OCI-LY7 (cell line): ENCODE measurements around the gene ZFHX3. TPM values are rescaled to one million over a fixed set of nuclear protein-coding genes. Genes with fewer than 3 reads are reported as not detected.

Experiments used
- BruUV-seq: library from RNA; stranded (reverse); fragments of 400-500 nt; replicated peaks from 2 replicates; lab custom pipeline; 2021; lab: Mats Ljungman, UMichigan
- CTCF ChIA-PET: fragments of 300-600 bp; sonication (Branson Sonifier 250); formaldehyde crosslinking; loops from one replicate; lab custom pipeline; 2022; ENCODE audit warnings: antibody characterized with exemption; ENCODE audit not compliant: unreplicated experiment; lab: Charles Lee
- POLR2A ChIA-PET: fragments of 300-600 bp; sonication (Branson Sonifier 250); formaldehyde crosslinking; loops from one replicate; lab custom pipeline; 2022; ENCODE audit warnings: antibody characterized with exemption; lab: Charles Lee
- DNase-seq: peaks from one replicate; pipeline ENCODE4 v3.0.0-alpha.2; 2015; ENCODE audit warnings: low spot score
- H2AFZ ChIP-seq: fragments of 200-600 bp; sonication (generic), shearing (Covaris generic); 2 replicates; pipeline ENCODE4 v1.6.1; 2014; ENCODE audit warnings: mild to moderate bottlenecking, antibody characterized with exemption, low read length, moderate library complexity
- H3K27ac ChIP-seq: fragments of 200-600 bp; sonication (generic); 2 replicates; pipeline ENCODE4 v1.5.1; 2014; ENCODE audit warnings: mixed run types, low read depth, mild to moderate bottlenecking, moderate library complexity, low read length, inconsistent platforms; ENCODE audit not compliant: poor library complexity, severe bottlenecking
- H3K36me3 ChIP-seq: fragments of 200-600 bp; sonication (generic); 2 replicates; pipeline ENCODE4 v1.6.1; 2014; ENCODE audit warnings: mild to moderate bottlenecking, antibody characterized with exemption, low read length, moderate library complexity, mixed read lengths; ENCODE audit not compliant: insufficient read depth
- H3K4me1 ChIP-seq: fragments of 200-600 bp; sonication (generic); 2 replicates; pipeline ENCODE4 v1.5.1; 2014; ENCODE audit warnings: mild to moderate bottlenecking, low read length; ENCODE audit not compliant: insufficient read depth, poor library complexity, severe bottlenecking
- H3K4me2 ChIP-seq: fragments of 200-600 bp; sonication (generic); 2 replicates; pipeline ENCODE4 v1.6.1; 2014; ENCODE audit warnings: mild to moderate bottlenecking, low read length
- H3K4me3 ChIP-seq: fragments of 200-600 bp; sonication (generic); 2 replicates; pipeline ENCODE4 v1.5.1; 2014; ENCODE audit warnings: mild to moderate bottlenecking, low read depth, low read length; ENCODE audit not compliant: poor library complexity, severe bottlenecking
- H3K79me2 ChIP-seq: fragments of 200-600 bp; sonication (generic); 2 replicates; pipeline ENCODE4 v1.6.1; 2016; ENCODE audit warnings: low read depth, mild to moderate bottlenecking, low read length, moderate library complexity, mixed read lengths; ENCODE audit not compliant: insufficient read depth
- H3K9me2 ChIP-seq: fragments of 200-600 bp; sonication (generic); 2 replicates; pipeline ENCODE4 v1.6.1; 2016; ENCODE audit warnings: mild to moderate bottlenecking, low read length, mixed read lengths; ENCODE audit not compliant: insufficient read depth
- H3K9me3 ChIP-seq: fragments of 200-600 bp; sonication (generic); 2 replicates; pipeline ENCODE4 v1.6.1; 2014; ENCODE audit warnings: mild to moderate bottlenecking, mixed run types, low read length, mixed read lengths
- H4K20me1 ChIP-seq: fragments of 200-600 bp; sonication (generic); 2 replicates; pipeline ENCODE4 v1.6.1; 2014; ENCODE audit warnings: mild to moderate bottlenecking, antibody characterized with exemption, low read length, moderate library complexity, mixed read lengths; ENCODE audit not compliant: insufficient read depth
- CTCF ChIP-seq: fragments of 200-600 bp; sonication (generic); conservative IDR thresholded peaks from 2 replicates; pipeline ENCODE4 v1.5.1; 2014; ENCODE audit warnings: mild to moderate bottlenecking, antibody characterized with exemption, low read length, moderate library complexity, mixed read lengths
- EZH2phosphoT487 ChIP-seq: fragments of 200-600 bp; sonication (generic); IDR thresholded peaks from 2 replicates; pipeline ENCODE4 v1.6.1; 2018; ENCODE audit warnings: low read depth, borderline replicate concordance, mild to moderate bottlenecking, mixed run types, antibody characterized with exemption, low read length, moderate library complexity, mixed read lengths
- intact Hi-C: fragments of 100-400 bp; cut with micrococcal nuclease; formaldehyde crosslinking; loops from one replicate; pipeline ENCODE4 v1.10.0; 2022; ENCODE audit not compliant: unreplicated experiment
- total RNA-seq, 2 experiments: library from RNA; depleted of rRNA in 1 of 2; stranded (reverse); fragments of >200 nt in 1 of 2; shearing (Covaris generic) in 1 of 2; gene quantifications; 2 replicates each; pipeline ENCODE4 v1.2.3, GENCODE V29; 2014 to 2022

ZFHX3 gene
- total RNA-seq, 2 experiments from 2014 or later = 1.3 to 6.2 TPM

GRCh38 chr16:73054813-73055482 is 7.0 kb upstream of the ZFHX3 start:
- CTCF ChIA-PET = no interaction called here
- intact Hi-C loops = loop anchor here (5.0 to 10.0 kb wide), 2 partner anchors 220 to 388 kb away; no protein-coding TSS in a partner anchor

DNA sequence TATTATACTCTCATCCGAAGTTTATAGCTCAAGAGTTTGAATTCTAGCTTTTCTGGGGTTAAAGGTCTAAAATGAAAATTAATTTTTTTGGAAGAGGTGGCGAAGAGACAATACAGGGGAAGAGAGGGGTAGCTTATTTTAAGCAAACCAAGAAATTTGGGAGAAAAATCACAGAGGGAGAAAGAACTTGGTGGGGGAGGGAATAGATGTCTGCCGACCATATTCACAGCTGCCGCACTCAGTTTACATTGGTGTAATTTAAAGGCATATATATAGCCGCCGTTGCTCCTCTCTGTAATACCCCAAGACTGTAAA is 6.5 kb upstream of the ZFHX3 start:
- H3K4me1 ChIP-seq = peaks cover 43% of the 10 kb centered on the region
- no peak for DNase-seq
- intact Hi-C loops = loop anchor here (10.0 kb wide), 1 partner anchor 220 kb away; no protein-coding TSS in a partner anchor
- peaks cover 14% of the 10 kb centered on the region for H4K20me1 ChIP-seq
- CTCF ChIA-PET = interaction anchor here (1.0 kb wide), 1 partner anchor 222 kb away, joined by 4 read pairs; no protein-coding TSS in a partner anchor
- no peak overlapping the region for H3K27ac ChIP-seq
- peaks cover 3% of the 10 kb centered on the region; the same call in 1 of the 2 replicates for H3K79me2 ChIP-seq
- BruUV-seq = no TSS peak
- no peak overlapping the region for H3K4me3 ChIP-seq
- H2AFZ ChIP-seq = no peak overlapping the region
- H3K36me3 ChIP-seq = no peaks in the 10 kb centered on the region
- H3K4me2 ChIP-seq = peak overlapping the region; percentile 56
- POLR2A ChIA-PET = interaction anchor here (0.6 to 0.7 kb wide), 2 partner anchors 12 to 386 kb away, joined by 4 to 8 read pairs; no protein-coding TSS in a partner anchor
- H3K9me2 ChIP-seq = no peaks in the 10 kb centered on the region
- TF ChIP-seq EZH2phosphoT487 (no peak), CTCF (no peak)
- no peaks in the 10 kb centered on the region for H3K9me3 ChIP-seq

More at GRCh38 chr16:73054813-73055482, 7.0 kb upstream of the ZFHX3 start:
- no peaks in the 10 kb centered on the region for H3K36me3 ChIP-seq
- H3K4me3 ChIP-seq = peak overlapping the region; percentile 29
- DNase-seq = peak; percentile 11
- no peak overlapping the region for H2AFZ ChIP-seq
- no peaks in the 10 kb centered on the region for H3K9me3 ChIP-seq
- no peaks in the 10 kb centered on the region for H3K9me2 ChIP-seq
- H3K4me2 ChIP-seq = peak overlapping the region; percentile 56
- H3K27ac ChIP-seq = no peak overlapping the region
- H3K4me1 ChIP-seq = peaks cover 47% of the 10 kb centered on the region
- no peak for TF ChIP-seq EZH2phosphoT487
- TF ChIP-seq CTCF = no peak
- peaks cover 3% of the 10 kb centered on the region; the same call in 1 of the 2 replicates for H3K79me2 ChIP-seq
- POLR2A ChIA-PET = interaction anchor here (0.6 to 1.1 kb wide), 3 partner anchors 12 to 387 kb away, joined by 3 to 8 read pairs (median 4); no protein-coding TSS in a partner anchor
- BruUV-seq = no TSS peak
- peaks cover 14% of the 10 kb centered on the region for H4K20me1 ChIP-seq

DNA sequence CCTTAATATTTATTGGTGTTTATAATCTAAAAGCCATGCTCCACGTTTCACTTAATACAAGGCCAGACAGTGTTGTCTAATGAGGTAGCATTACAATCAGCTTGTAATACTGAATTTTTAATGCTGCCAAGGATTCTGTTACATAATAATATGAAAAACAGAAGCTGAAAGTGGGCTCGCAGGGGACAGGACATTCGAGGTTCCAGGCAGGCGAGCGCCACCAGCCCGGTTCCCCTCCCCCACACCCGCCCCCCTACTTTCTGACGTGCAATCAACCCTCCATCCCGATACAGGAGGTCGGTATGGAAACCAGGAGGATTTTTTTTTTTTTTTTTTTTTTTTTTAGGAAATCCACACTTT is 6.2 kb upstream of the ZFHX3 start:
- BruUV-seq = no TSS peak
- TF ChIP-seq CTCF = no peak
- no peak for TF ChIP-seq EZH2phosphoT487
- Histone ChIP-seq H2AFZ (no peak overlapping the region), H4K20me1 (peaks cover 14% of the 10 kb centered on the region), H3K4me1 (peaks cover 40% of the 10 kb centered on the region), H3K27ac (no peak overlapping the region), H3K79me2 (peaks cover 3% of the 10 kb centered on the region; the same call in 1 of the 2 replicates), H3K9me3 (no peaks in the 10 kb centered on the region), H3K36me3 (no peaks in the 10 kb centered on the region), H3K4me2 (peak overlapping the region; percentile 56), H3K9me2 (no peaks in the 10 kb centered on the region), H3K4me3 (no peak overlapping the region)
- CTCF ChIA-PET = interaction anchor here (1.0 kb wide), 1 partner anchor 222 kb away, joined by 4 read pairs; no protein-coding TSS in a partner anchor
- no peak for DNase-seq
- POLR2A ChIA-PET = interaction anchor here (0.5 to 0.7 kb wide), 4 partner anchors 11 to 1225 kb away, joined by 3 to 8 read pairs (median 4); no protein-coding TSS in a partner anchor
- intact Hi-C loops = loop anchor here (10.0 kb wide), 1 partner anchor 219 kb away; no protein-coding TSS in a partner anchor
